ENCODE data around the gene FNDC8. TPM values are rescaled to one million over a fixed set of nuclear protein-coding genes. Genes with fewer than 3 reads are reported as not detected.
A peak's percentile ranks its signal among the peaks of the same experiment; 100 is the strongest.

Gene FNDC8
- total RNA-seq, 1 donor from 2014 or later: not detected

GRCh38 chr17:35159940-35160339, 38.5 kb downstream of the FNDC8 start:
- peak; percentile 59 for DNase-seq (ENCODE audit: low read depth)
- Histone ChIP-seq H3K4me3 (ENCODE audit: low read depth, low read length) (no peak overlapping the region), H3K27me3 (ENCODE audit: control insufficient read depth, insufficient read depth, low read length) (no peaks in the 10 kb centered on the region), H3K36me3 (ENCODE audit: control insufficient read depth, insufficient read depth, low read length) (no peaks in the 10 kb centered on the region)
- no peak for TF ChIP-seq CTCF (IDR thresholded peaks at IDR 0.05; ENCODE audit: insufficient read depth, low read length, severe bottlenecking)
- no peak for FAIRE-seq

- Histone ChIP-seq H3K36me3 (ENCODE audit: control insufficient read depth, insufficient read depth, low read length) (no peaks in the 10 kb centered on the region), H3K4me3 (ENCODE audit: low read depth, low read length) (no peak overlapping the region), H3K27me3 (ENCODE audit: control insufficient read depth, insufficient read depth, low read length) (no peaks in the 10 kb centered on the region)
- FAIRE-seq (no peak), DNase-seq (ENCODE audit: low read depth) (no peak)
- TF ChIP-seq CTCF (IDR thresholded peaks at IDR 0.05; ENCODE audit: insufficient read depth, low read length, severe bottlenecking): no peak
Observed at GRCh38 chr17:35160354-35161201, 39.2 kb downstream of the FNDC8 start.

GRCh38 chr17:35161281-35161761, 39.9 kb downstream of the FNDC8 start:
- no peak for TF ChIP-seq CTCF (IDR thresholded peaks at IDR 0.05; ENCODE audit: insufficient read depth, low read length, severe bottlenecking)
- Histone ChIP-seq H3K4me3 (ENCODE audit: low read depth, low read length) (no peak overlapping the region), H3K27me3 (ENCODE audit: control insufficient read depth, insufficient read depth, low read length) (no peaks in the 10 kb centered on the region), H3K36me3 (ENCODE audit: control insufficient read depth, insufficient read depth, low read length) (no peaks in the 10 kb centered on the region)
- FAIRE-seq (no peak), DNase-seq (ENCODE audit: low read depth) (peak; percentile 22)

GRCh38 chr17:35162755-35163154, 41.3 kb downstream of the FNDC8 start:
- DNase-seq (ENCODE audit: low read depth) (no peak), FAIRE-seq (no peak)
- Histone ChIP-seq H3K27me3 (ENCODE audit: control insufficient read depth, insufficient read depth, low read length) (no peaks in the 10 kb centered on the region), H3K4me3 (ENCODE audit: low read depth, low read length) (no peak overlapping the region), H3K36me3 (ENCODE audit: control insufficient read depth, insufficient read depth, low read length) (no peaks in the 10 kb centered on the region)
- TF ChIP-seq CTCF (IDR thresholded peaks at IDR 0.05; ENCODE audit: insufficient read depth, low read length, severe bottlenecking): no peak

- FAIRE-seq (peak; percentile 28), DNase-seq (ENCODE audit: low read depth) (no peak)
- TF ChIP-seq CTCF (IDR thresholded peaks at IDR 0.05; ENCODE audit: insufficient read depth, low read length, severe bottlenecking): no peak
- Histone ChIP-seq H3K27me3 (ENCODE audit: control insufficient read depth, insufficient read depth, low read length) (no peaks in the 10 kb centered on the region), H3K4me3 (ENCODE audit: low read depth, low read length) (no peak overlapping the region), H3K36me3 (ENCODE audit: control insufficient read depth, insufficient read depth, low read length) (no peaks in the 10 kb centered on the region)
Observed at GRCh38 chr17:35163886-35164285, 42.5 kb downstream of the FNDC8 start.

All from bronchial epithelial cell (primary cell).